Upper lobe of left lung (tissue), 4 donors: Measurements from ENCODE around the gene NPEPPS.

ENCODE experiments used
- CTCF ChIP-seq, 6 experiments: fragments of 450-650 bp in 4 of 6; fragments of 200-600 bp in 2 of 6; sonication (generic) in 2 of 6; IDR thresholded peaks; one replicate each; pipeline ENCODE4 v1.5.1; 2016 to 2019; ENCODE audit warnings: antibody characterized with exemption in 6 of 6
- EP300 ChIP-seq, 4 donors: sonication (generic); formaldehyde crosslinking; IDR thresholded peaks; one replicate each; pipeline ENCODE4 v1.5.1; 2017; ENCODE audit warnings: antibody characterized with exemption in 4 of 4, control low read depth in 2 of 4
- POLR2A ChIP-seq, 4 donors: fragments of 450-650 bp; IDR thresholded peaks; one replicate each; pipeline ENCODE4 v1.5.1; 2016 to 2017; ENCODE audit warnings: antibody characterized with exemption in 4 of 4, mild to moderate bottlenecking in 2 of 4

GRCh38 chr17:47604598-47604927, 73.7 kb downstream of the NPEPPS start:
- TF ChIP-seq POLR2A (IDR thresholded peaks at IDR 0.05) (no peak), EP300 (IDR thresholded peaks at IDR 0.05) (no peak), CTCF (IDR thresholded peaks at IDR 0.05) (no peak)
